Spleen (tissue), 11 donors: ENCODE results near the gene GLTP. TPM values are rescaled to one million over a fixed set of nuclear protein-coding genes. Genes with fewer than 3 reads are reported as not detected.

Experiments
- DNase-seq: peaks from one replicate; pipeline ENCODE4 v3.0.0-alpha.2; 2020
- H3K27ac ChIP-seq, 8 donors: fragments of 200-600 bp; sonication (generic) in 7 of 8; 1 replicate in 4 of 8; 2 replicates in 4 of 8; pipeline versions ENCODE4 v1.5.0 to v1.8.0; 2016 to 2021; ENCODE audit warnings: inconsistent platforms in 4 of 8, mild to moderate bottlenecking in 4 of 8, moderate library complexity in 1 of 8
- H3K27me3 ChIP-seq, 7 donors: fragments of 200-600 bp; sonication (generic) in 6 of 7; replicated peaks in 1 of 7; 1 replicate in 4 of 7; 2 replicates in 3 of 7; pipeline versions ENCODE4 v1.5.0 to v1.8.0; 2016 to 2021; ENCODE audit warnings: inconsistent platforms in 3 of 7, mild to moderate bottlenecking in 1 of 7
- H3K36me3 ChIP-seq, 6 donors: fragments of 200-600 bp; sonication (generic) in 5 of 6; 1 replicate in 4 of 6; 2 replicates in 2 of 6; pipeline versions ENCODE4 v1.5.0 to v1.8.0; 2016 to 2021; ENCODE audit warnings: inconsistent platforms in 2 of 6
- H3K4me1 ChIP-seq, 6 donors: fragments of 200-600 bp; sonication (generic) in 5 of 6; 1 replicate in 3 of 6; 2 replicates in 3 of 6; pipeline versions ENCODE4 v1.5.0 to v1.8.0; 2016 to 2021; ENCODE audit warnings: inconsistent platforms in 3 of 6
- H3K4me3 ChIP-seq, 8 donors: fragments of 200-600 bp; sonication (generic) in 7 of 8; 1 replicate in 4 of 8; 2 replicates in 4 of 8; pipeline versions ENCODE4 v1.5.0 to v1.8.0; 2016 to 2021; ENCODE audit warnings: inconsistent platforms in 4 of 8, mild to moderate bottlenecking in 4 of 8, moderate library complexity in 2 of 8
- H3K9me3 ChIP-seq, 8 donors: fragments of 200-600 bp; sonication (generic) in 7 of 8; 1 replicate in 4 of 8; 2 replicates in 4 of 8; pipeline versions ENCODE4 v1.5.0 to v1.8.0; 2016 to 2021; ENCODE audit warnings: inconsistent platforms in 4 of 8
- POLR2A ChIP-seq, 3 donors: fragments of 450-650 bp; IDR thresholded peaks; one replicate each; pipeline ENCODE4 v1.5.1; 2017; ENCODE audit warnings: antibody characterized with exemption in 3 of 3, mild to moderate bottlenecking in 1 of 3
- POLR2AphosphoS5 ChIP-seq, 3 donors: sonication (generic); formaldehyde crosslinking; IDR thresholded peaks; one replicate each; pipeline ENCODE4 v1.5.1; 2017; ENCODE audit warnings: antibody characterized with exemption in 3 of 3
- WGBS, 5 donors: extraction: QIAGEN DNeasy Blood & Tissue Kit in 3 of 5; methylation state at CpG; one replicate each; pipeline versions ENCODE4 v1.1.5 to v1.1.7; 2013 to 2018; 5-methylcytosine and 5-hydroxymethylcytosine counted together
- intact Hi-C: fragments of 100-400 bp; cut with DNase I; formaldehyde crosslinking; loops from one replicate; pipeline ENCODE4 v1.15.0; 2023; ENCODE audit warnings: low total_unique reads
- polyA plus RNA-seq, 3 donors: library from polyadenylated mRNA; stranded (reverse); fragments of 200-250 nt; gene quantifications; one replicate each; pipeline ENCODE4 v1.2.1, GENCODE V29; 2013
- total RNA-seq, 7 donors: library from RNA; depleted of rRNA in 3 of 7; stranded (reverse); fragments of >200 nt in 3 of 7; fragmentation: NEBNext Ultra II Directional in 4 of 7; extraction: Animal tissue kit (Norgen Biotek cat#: 25700) in 4 of 7; gene quantifications; one replicate each; pipeline versions ENCODE4 v1.1.0 to v1.2.1, GENCODE V29; 2016 to 2021
- TF ChIP-seq, protein P1 (sequence below), 11 experiments: fragments of 200-600 bp in 7 of 11; fragments of 450-650 bp in 4 of 11; sonication (generic) in 4 of 11; IDR thresholded peaks in 8 of 11; conservative IDR thresholded peaks in 3 of 11; 1 replicate in 7 of 11; 2 replicates in 4 of 11; pipeline versions ENCODE4 v1.4.0 to v1.8.0; 2016 to 2021; ENCODE audit warnings: antibody characterized with exemption in 11 of 11, inconsistent platforms in 4 of 11, mild to moderate bottlenecking in 1 of 11
- donor health status: healthy with polysubstance abuse.
- donor health status: DM: no; HTN: no; CAD: no; lungs with moderate emphysema.
- donor health status: DM: no; HTN: no; CAD: no.
- donor health status: Bipolar disorder and iron deficiency.
- donor health status: healthy.
- donor health status: DM: no; HTN: no; CAD: no.
- donor health status: DM: yes; HTN: yes; CAD: no.

GLTP gene
- total and polyA plus RNA-seq, 10 donors, result 25.6 to 45.5 (median 31.8) TPM

DNA sequence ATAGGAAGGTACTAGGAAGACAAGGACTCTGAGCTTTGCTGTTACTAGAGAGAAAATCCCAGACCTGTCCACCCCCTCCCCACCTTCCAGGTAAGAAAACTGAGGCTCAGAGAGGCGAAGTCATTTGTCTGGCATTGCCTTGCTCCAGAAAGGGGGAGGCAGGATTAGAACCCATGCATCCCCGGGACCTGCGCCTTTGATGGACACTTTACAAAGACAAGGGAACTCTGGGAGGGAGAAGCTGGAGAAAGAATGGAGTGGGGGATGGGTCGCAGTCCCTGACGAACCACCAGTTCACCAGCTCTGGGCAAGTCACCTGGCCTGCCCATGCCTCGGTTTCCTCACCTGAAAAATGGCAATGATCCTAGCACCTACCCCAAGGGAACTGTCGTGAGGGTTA, 57.9 kb downstream of the GLTP start:
- 66 to 85% (median 83%) methylated on average over 7 of the region's 7 CpGs for WGBS, 5 donors
- H3K9me3 ChIP-seq, result no peaks in the 10 kb centered on the region
- no peak overlapping the region for H3K4me3 ChIP-seq
- peaks cover 0 to 9% (median 0%) of the 10 kb centered on the region in 7 donors for H3K27me3 ChIP-seq
- no peaks in the 10 kb centered on the region for H3K36me3 ChIP-seq
- intact Hi-C loops, result no loop called here
- TF ChIP-seq POLR2A (IDR thresholded peaks at IDR 0.05) (no peak), POLR2AphosphoS5 (IDR thresholded peaks at IDR 0.05) (no peak)
- TF ChIP-seq, protein P1, sequence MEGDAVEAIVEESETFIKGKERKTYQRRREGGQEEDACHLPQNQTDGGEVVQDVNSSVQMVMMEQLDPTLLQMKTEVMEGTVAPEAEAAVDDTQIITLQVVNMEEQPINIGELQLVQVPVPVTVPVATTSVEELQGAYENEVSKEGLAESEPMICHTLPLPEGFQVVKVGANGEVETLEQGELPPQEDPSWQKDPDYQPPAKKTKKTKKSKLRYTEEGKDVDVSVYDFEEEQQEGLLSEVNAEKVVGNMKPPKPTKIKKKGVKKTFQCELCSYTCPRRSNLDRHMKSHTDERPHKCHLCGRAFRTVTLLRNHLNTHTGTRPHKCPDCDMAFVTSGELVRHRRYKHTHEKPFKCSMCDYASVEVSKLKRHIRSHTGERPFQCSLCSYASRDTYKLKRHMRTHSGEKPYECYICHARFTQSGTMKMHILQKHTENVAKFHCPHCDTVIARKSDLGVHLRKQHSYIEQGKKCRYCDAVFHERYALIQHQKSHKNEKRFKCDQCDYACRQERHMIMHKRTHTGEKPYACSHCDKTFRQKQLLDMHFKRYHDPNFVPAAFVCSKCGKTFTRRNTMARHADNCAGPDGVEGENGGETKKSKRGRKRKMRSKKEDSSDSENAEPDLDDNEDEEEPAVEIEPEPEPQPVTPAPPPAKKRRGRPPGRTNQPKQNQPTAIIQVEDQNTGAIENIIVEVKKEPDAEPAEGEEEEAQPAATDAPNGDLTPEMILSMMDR (IDR thresholded peaks at IDR 0.05 in 8 of 11, conservative IDR thresholded peaks at IDR 0.05 in 3 of 11), result no peak
- no peak overlapping the region for H3K27ac ChIP-seq
- H3K4me1 ChIP-seq, result peaks cover 0 to 8% (median 0%) of the 10 kb centered on the region in 6 donors
- DNase-seq, result no peak

DNA sequence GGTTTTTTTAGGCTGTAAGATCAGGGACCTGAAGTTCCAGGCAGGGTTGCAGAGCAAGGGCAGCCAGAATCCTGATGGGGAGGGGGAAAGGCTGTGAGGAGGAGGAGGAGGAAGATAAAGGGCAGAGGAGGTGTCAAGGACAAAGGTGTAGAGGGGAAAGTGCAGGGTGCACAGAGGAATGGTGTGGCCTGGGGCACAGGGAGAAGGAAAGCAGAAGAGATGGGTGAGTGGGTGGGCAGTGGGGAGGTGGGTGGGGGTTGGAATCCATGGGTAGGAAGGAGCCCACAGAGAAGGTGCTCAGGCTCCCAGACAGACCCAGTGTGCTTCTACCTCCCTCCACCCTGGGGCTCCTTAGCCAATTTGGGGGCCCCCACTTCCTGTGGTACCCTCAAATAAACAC, 58.4 kb downstream of the GLTP start:
- intact Hi-C loops, result no loop called here
- no peak for DNase-seq
- H3K4me3 ChIP-seq, result no peak overlapping the region
- H3K36me3 ChIP-seq, result no peaks in the 10 kb centered on the region
- TF ChIP-seq, protein P1 (IDR thresholded peaks at IDR 0.05 in 8 of 11, conservative IDR thresholded peaks at IDR 0.05 in 3 of 11), result no peak
- TF ChIP-seq POLR2AphosphoS5 (IDR thresholded peaks at IDR 0.05) (no peak), POLR2A (IDR thresholded peaks at IDR 0.05) (no peak)
- H3K4me1 ChIP-seq, result peaks cover 0 to 4% (median 0%) of the 10 kb centered on the region in 6 donors
- H3K27ac ChIP-seq, result no peak overlapping the region
- no peaks in the 10 kb centered on the region for H3K9me3 ChIP-seq
- H3K27me3 ChIP-seq, result peaks cover 0 to 12% (median 0%) of the 10 kb centered on the region in 7 donors

DNA sequence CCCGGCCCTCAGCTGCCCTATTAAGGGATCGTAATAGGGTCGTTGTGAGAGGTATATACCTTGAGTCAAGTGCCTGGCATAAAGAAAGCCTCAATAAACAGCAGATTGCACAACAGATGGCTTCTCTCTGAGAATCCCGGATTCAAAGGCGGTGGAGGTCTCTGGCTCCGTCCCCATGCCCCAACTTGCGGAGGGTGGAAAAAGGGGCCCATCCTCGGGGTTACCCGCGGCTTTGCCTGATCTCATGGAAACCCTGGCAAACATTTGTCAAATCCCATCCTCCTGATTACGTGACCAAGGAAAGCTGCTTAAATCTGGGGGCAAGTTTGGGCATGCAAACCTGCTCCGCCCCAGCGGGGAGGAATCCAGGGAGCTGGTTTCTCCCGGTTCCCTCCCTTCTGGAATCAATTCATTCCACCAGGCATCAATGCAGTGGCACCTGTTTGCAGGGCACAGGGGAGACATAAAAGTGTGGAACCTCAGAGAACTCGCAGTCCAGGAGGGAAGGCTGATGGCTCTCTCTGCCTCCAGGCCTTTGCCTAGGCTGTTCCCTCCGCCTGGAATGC, 59.4 kb downstream of the GLTP start:
- Histone ChIP-seq H3K9me3 (no peaks in the 10 kb centered on the region), H3K27me3 (peaks cover 0 to 14% (median 0%) of the 10 kb centered on the region in 7 donors), H3K36me3 (no peaks in the 10 kb centered on the region), H3K4me3 (no peak overlapping the region), H3K27ac (no peak overlapping the region), H3K4me1 (no peaks in the 10 kb centered on the region)
- TF ChIP-seq POLR2A (IDR thresholded peaks at IDR 0.05), result no peak
- no peak for TF ChIP-seq POLR2AphosphoS5 (IDR thresholded peaks at IDR 0.05)
- TF ChIP-seq, protein P1 (IDR thresholded peaks at IDR 0.05 in 8 of 11, conservative IDR thresholded peaks at IDR 0.05 in 3 of 11), result no peak
- no peak for DNase-seq
- intact Hi-C loops, result no loop called here
- WGBS, 5 donors, result 87 to 94% (median 90%) methylated on average over 11 to 16 of the region's 16 CpGs

GRCh38 chr12:109818905-109819500, 61.3 kb downstream of the GLTP start:
- Histone ChIP-seq H3K4me1 (no peaks in the 10 kb centered on the region), H3K9me3 (no peaks in the 10 kb centered on the region), H3K36me3 (no peaks in the 10 kb centered on the region), H3K27me3 (peaks cover 0 to 14% (median 0%) of the 10 kb centered on the region in 7 donors), H3K4me3 (no peak overlapping the region), H3K27ac (no peak overlapping the region)
- no peak for DNase-seq
- 57 to 81% (median 67%) methylated on average over 10 of the region's 10 CpGs for WGBS, 5 donors
- intact Hi-C loops, result no loop called here
- no peak for TF ChIP-seq POLR2AphosphoS5 (IDR thresholded peaks at IDR 0.05)
- TF ChIP-seq, protein P1 (IDR thresholded peaks at IDR 0.05 in 8 of 11, conservative IDR thresholded peaks at IDR 0.05 in 3 of 11), result no peak
- no peak for TF ChIP-seq POLR2A (IDR thresholded peaks at IDR 0.05)
